H9 (cell line): Measurements from ENCODE around the gene TSPAN18. TPM values are rescaled to one million over a fixed set of nuclear protein-coding genes. Genes with fewer than 3 reads are reported as not detected.

ENCODE experiments used
- DNase-seq: peaks from one replicate; pipeline ENCODE4 v3.0.0-alpha.2; 2017
- H2AFZ ChIP-seq: one replicate; pipeline ENCODE4 v1.6.1; 2013; ENCODE audit warnings: mild to moderate bottlenecking, low read length, control low read depth, moderate library complexity
- H2AK5ac ChIP-seq: 2 replicates; pipeline ENCODE4 v1.6.1; 2013; ENCODE audit warnings: low read length, control low read depth, mixed read lengths; ENCODE audit not compliant: insufficient read length
- H2BK120ac ChIP-seq: one replicate; pipeline ENCODE4 v1.6.1; 2013; ENCODE audit warnings: low read depth, mild to moderate bottlenecking, low read length, control low read depth, inconsistent platforms; ENCODE audit not compliant: poor library complexity, severe bottlenecking
- H2BK12ac ChIP-seq: 2 replicates; pipeline ENCODE4 v1.6.1; 2013; ENCODE audit warnings: low read length, control low read depth, mixed read lengths, low read depth; ENCODE audit not compliant: insufficient read length
- H2BK15ac ChIP-seq: 2 replicates; pipeline ENCODE4 v1.6.1; 2013; ENCODE audit warnings: low read depth, low read length, control low read depth
- H2BK20ac ChIP-seq: one replicate; pipeline ENCODE4 v1.6.1; 2013; ENCODE audit warnings: low read depth, mild to moderate bottlenecking, low read length, control low read depth, inconsistent platforms; ENCODE audit not compliant: poor library complexity, severe bottlenecking
- H2BK5ac ChIP-seq: 2 replicates; pipeline ENCODE4 v1.6.1; 2013; ENCODE audit warnings: low read length, control low read depth, mixed read lengths; ENCODE audit not compliant: insufficient read length
- H3K14ac ChIP-seq: 2 replicates; pipeline ENCODE4 v1.6.1; 2013; ENCODE audit warnings: low read length, control low read depth; ENCODE audit not compliant: insufficient read depth
- H3K18ac ChIP-seq: 2 replicates; pipeline ENCODE4 v1.6.1; 2013; ENCODE audit warnings: low read depth, mild to moderate bottlenecking, mixed read lengths, low read length, control low read depth; ENCODE audit not compliant: insufficient read length
- H3K23ac ChIP-seq: 2 replicates; pipeline ENCODE4 v1.6.1; 2013; ENCODE audit warnings: low read length, control low read depth, mixed read lengths, low read depth; ENCODE audit not compliant: insufficient read length
- H3K23me2 ChIP-seq: 2 replicates; pipeline ENCODE4 v1.6.1; 2013; ENCODE audit warnings: low read depth, mild to moderate bottlenecking, mixed read lengths, low read length, control low read depth; ENCODE audit not compliant: insufficient read length, poor library complexity, severe bottlenecking
- H3K27ac ChIP-seq: 2 replicates; pipeline ENCODE4 v1.5.1; 2013; ENCODE audit warnings: low read length, control low read depth, mixed read lengths, low read depth; ENCODE audit not compliant: insufficient read length
- H3K27me3 ChIP-seq: 2 replicates; pipeline ENCODE4 v1.6.1; 2013; ENCODE audit warnings: low read length, control low read depth, inconsistent platforms; ENCODE audit not compliant: insufficient read depth
- H3K4ac ChIP-seq: 2 replicates; pipeline ENCODE4 v1.6.1; 2013; ENCODE audit warnings: low read depth, mild to moderate bottlenecking, control low read depth, inconsistent platforms, low read length, moderate library complexity
- H3K4me1 ChIP-seq: 2 replicates; pipeline ENCODE4 v1.6.1; 2013; ENCODE audit warnings: low read length, control low read depth, inconsistent platforms; ENCODE audit not compliant: insufficient read depth
- H3K4me2 ChIP-seq: 2 replicates; pipeline ENCODE4 v1.6.1; 2013; ENCODE audit warnings: low read length, control low read depth, mixed read lengths; ENCODE audit not compliant: insufficient read length, insufficient read depth
- H3K56ac ChIP-seq: 2 replicates; pipeline ENCODE4 v1.6.1; 2013; ENCODE audit warnings: low read depth, mild to moderate bottlenecking, mixed read lengths, low read length, control low read depth; ENCODE audit not compliant: insufficient read length
- H3K79me1 ChIP-seq: 2 replicates; pipeline ENCODE4 v1.6.1; 2013; ENCODE audit warnings: low read depth, mild to moderate bottlenecking, moderate library complexity, low read length, control low read depth, inconsistent platforms; ENCODE audit not compliant: insufficient read depth, poor library complexity, severe bottlenecking
- H3K79me2 ChIP-seq: 2 replicates; pipeline ENCODE4 v1.6.1; 2013; ENCODE audit warnings: low read length, control low read depth, inconsistent platforms; ENCODE audit not compliant: insufficient read depth
- H3K9ac ChIP-seq: 2 replicates; pipeline ENCODE4 v1.6.1; 2013; ENCODE audit warnings: low read length, control low read depth, mixed read lengths; ENCODE audit not compliant: insufficient read length; ENCODE audit errors: extremely low read depth
- H3K9me3 ChIP-seq: one replicate; pipeline ENCODE4 v1.6.1; 2013; ENCODE audit warnings: low read depth, low read length, inconsistent platforms; ENCODE audit not compliant: control insufficient read depth
- H3T11ph ChIP-seq: one replicate; pipeline ENCODE4 v1.6.1; 2013; ENCODE audit warnings: mild to moderate bottlenecking, low read length, control low read depth, inconsistent platforms
- H4K20me1 ChIP-seq: one replicate; pipeline ENCODE4 v1.6.1; 2013; ENCODE audit not compliant: control insufficient read depth, insufficient read length, insufficient read depth
- H4K5ac ChIP-seq: 2 replicates; pipeline ENCODE4 v1.6.1; 2013; ENCODE audit warnings: low read depth, mild to moderate bottlenecking, mixed read lengths, low read length, control low read depth; ENCODE audit not compliant: insufficient read length
- H4K8ac ChIP-seq: replicated peaks from 2 replicates; pipeline ENCODE4 v1.6.1; 2013; ENCODE audit warnings: low read length, control low read depth, mixed read lengths, low read depth; ENCODE audit not compliant: insufficient read length
- H4K91ac ChIP-seq: 2 replicates; pipeline ENCODE4 v1.6.1; 2013; ENCODE audit warnings: low read depth, mild to moderate bottlenecking, moderate library complexity, mixed read lengths, low read length, control low read depth; ENCODE audit not compliant: insufficient read length
- H3K27ac Mint-ChIP-seq, 3 experiments: 2 replicates in 2 of 3; 3 replicates in 1 of 3; pipeline ENCODE4 v1.8.0; 2020 to 2021; ENCODE audit warnings: mixed read lengths in 3 of 3, mild to moderate bottlenecking in 1 of 3, moderate library complexity in 1 of 3
- H3K27me3 Mint-ChIP-seq: 2 replicates; pipeline ENCODE4 v1.8.0; 2021; ENCODE audit warnings: low read depth, mild to moderate bottlenecking, moderate library complexity, mixed read lengths
- H3K36me3 Mint-ChIP-seq, 3 experiments: 2 replicates in 2 of 3; 3 replicates in 1 of 3; pipeline ENCODE4 v1.8.0; 2020 to 2021; ENCODE audit warnings: low read depth in 3 of 3, mixed read lengths in 3 of 3; ENCODE audit not compliant: insufficient read depth in 1 of 3
- H3K4me1 Mint-ChIP-seq, 2 experiments: 2 replicates each; pipeline ENCODE4 v1.8.0; 2020; ENCODE audit warnings: mixed read lengths in 2 of 2
- H3K4me3 Mint-ChIP-seq, 2 experiments: 2 replicates in 1 of 2; 3 replicates in 1 of 2; pipeline ENCODE4 v1.8.0; 2020 to 2021; ENCODE audit warnings: mild to moderate bottlenecking in 2 of 2, mixed read lengths in 2 of 2, moderate library complexity in 1 of 2
- H3K9me3 Mint-ChIP-seq, 2 experiments: 2 replicates in 1 of 2; 3 replicates in 1 of 2; pipeline ENCODE4 v1.8.0; 2020; ENCODE audit warnings: mild to moderate bottlenecking in 2 of 2, mixed read lengths in 2 of 2, moderate library complexity in 1 of 2
- WGBS: extraction: QIAGEN DNeasy Blood & Tissue Kit; methylation state at CpG from one replicate; pipeline ENCODE4 v1.1.7; 2013; ENCODE audit warnings: missing lambda C conversion rate, low lambda C conversion rate, mixed read lengths; ENCODE audit not compliant: insufficient read length; ENCODE audit errors: extremely low coverage; 5-methylcytosine and 5-hydroxymethylcytosine counted together
- total RNA-seq: library from RNA; stranded (reverse); gene quantifications from 2 replicates; pipeline ENCODE4 v1.2.1, GENCODE V29; 2021
- TF ChIP-seq, protein P1 (sequence below): fragments of 200-600 bp; sonication (generic); conservative IDR thresholded peaks from 3 replicates; pipeline ENCODE4 v1.8.0; 2021; ENCODE audit warnings: antibody characterized with exemption, mild to moderate bottlenecking

TSPAN18 gene
- total RNA-seq, 1 experiment from 2014 or later, result 25.3 TPM

DNA sequence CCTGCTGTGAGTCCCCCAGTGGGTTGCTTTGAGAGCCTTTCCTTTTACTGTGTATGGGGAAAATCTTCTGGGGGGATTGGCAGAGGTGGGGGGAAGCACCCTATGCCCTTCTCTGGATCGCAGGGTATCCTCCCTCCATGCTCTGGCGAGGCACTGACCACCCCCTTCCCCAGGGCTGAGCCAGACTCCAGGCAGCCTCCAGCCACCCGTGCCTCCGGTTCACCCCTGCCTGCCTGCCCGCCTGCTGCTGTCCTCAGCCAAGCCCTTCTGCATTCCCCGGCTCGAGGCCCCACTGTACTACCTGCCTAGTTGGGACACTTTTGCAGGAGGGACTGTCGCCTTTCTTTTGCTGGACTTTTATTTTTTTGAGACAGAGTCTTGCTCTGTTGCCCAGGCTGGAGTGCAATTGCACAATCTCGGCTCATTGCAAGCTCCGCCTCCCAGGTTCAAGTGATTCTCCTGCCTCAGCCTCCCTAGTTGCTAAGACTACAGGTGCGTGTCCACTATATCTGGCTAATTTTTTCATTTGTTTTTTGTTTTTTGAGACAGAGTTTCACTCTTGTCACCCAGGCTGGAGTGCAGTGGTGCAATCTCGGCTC is 247.7 kb downstream of the TSPAN18 start:
- H3K27me3 ChIP-seq, result peaks cover 2% of the 10 kb centered on the region; the same call in 1 of the 2 replicates
- H2AK5ac ChIP-seq, result no peak overlapping the region
- no peak overlapping the region for H4K8ac ChIP-seq
- H2BK5ac ChIP-seq, result no peak overlapping the region
- H3K9ac ChIP-seq, result no peak overlapping the region
- H3K9me3 ChIP-seq, result no peaks in the 10 kb centered on the region
- H3K23me2 ChIP-seq, result no peaks in the 10 kb centered on the region
- no peak overlapping the region for H3K27ac ChIP-seq
- no peak overlapping the region for H2BK15ac ChIP-seq
- H3K18ac ChIP-seq, result no peak overlapping the region
- no CpG with 5 or more reads among the region's 12 CpGs for WGBS
- Mint-ChIP-seq H3K27me3 (peaks cover 1% of the 10 kb centered on the region; the same call in 1 of the 2 replicates), H3K4me3 (no peak overlapping the region), H3K36me3 (no peaks in the 10 kb centered on the region), H3K4me1 (peaks cover 36 to 42% of the 10 kb centered on the region in 2 experiments), H3K9me3 (no peaks in the 10 kb centered on the region), H3K27ac (no peak overlapping the region)
- H3K79me1 ChIP-seq, result no peaks in the 10 kb centered on the region
- H2AFZ ChIP-seq, result no peak overlapping the region
- no peak overlapping the region for H3K4ac ChIP-seq
- no peaks in the 10 kb centered on the region for H4K20me1 ChIP-seq
- H3K56ac ChIP-seq, result no peak overlapping the region
- no peak overlapping the region for H4K5ac ChIP-seq
- H3K23ac ChIP-seq, result no peak overlapping the region
- no peak for DNase-seq
- no peaks in the 10 kb centered on the region for H3K79me2 ChIP-seq
- H2BK120ac ChIP-seq, result no peak overlapping the region
- no peak overlapping the region for H2BK20ac ChIP-seq
- no peak overlapping the region for H2BK12ac ChIP-seq
- H3K4me1 ChIP-seq, result no peaks in the 10 kb centered on the region; the same call in 1 of the 2 replicates
- H3K14ac ChIP-seq, result no peak overlapping the region; the same call in 1 of the 2 replicates
- TF ChIP-seq, protein P1, sequence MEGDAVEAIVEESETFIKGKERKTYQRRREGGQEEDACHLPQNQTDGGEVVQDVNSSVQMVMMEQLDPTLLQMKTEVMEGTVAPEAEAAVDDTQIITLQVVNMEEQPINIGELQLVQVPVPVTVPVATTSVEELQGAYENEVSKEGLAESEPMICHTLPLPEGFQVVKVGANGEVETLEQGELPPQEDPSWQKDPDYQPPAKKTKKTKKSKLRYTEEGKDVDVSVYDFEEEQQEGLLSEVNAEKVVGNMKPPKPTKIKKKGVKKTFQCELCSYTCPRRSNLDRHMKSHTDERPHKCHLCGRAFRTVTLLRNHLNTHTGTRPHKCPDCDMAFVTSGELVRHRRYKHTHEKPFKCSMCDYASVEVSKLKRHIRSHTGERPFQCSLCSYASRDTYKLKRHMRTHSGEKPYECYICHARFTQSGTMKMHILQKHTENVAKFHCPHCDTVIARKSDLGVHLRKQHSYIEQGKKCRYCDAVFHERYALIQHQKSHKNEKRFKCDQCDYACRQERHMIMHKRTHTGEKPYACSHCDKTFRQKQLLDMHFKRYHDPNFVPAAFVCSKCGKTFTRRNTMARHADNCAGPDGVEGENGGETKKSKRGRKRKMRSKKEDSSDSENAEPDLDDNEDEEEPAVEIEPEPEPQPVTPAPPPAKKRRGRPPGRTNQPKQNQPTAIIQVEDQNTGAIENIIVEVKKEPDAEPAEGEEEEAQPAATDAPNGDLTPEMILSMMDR, result no peak
- no peak overlapping the region for H3T11ph ChIP-seq
- H3K4me2 ChIP-seq, result no peak overlapping the region
- H4K91ac ChIP-seq, result no peak overlapping the region
